K562 (cell line): ENCODE results near the gene MEF2D. TPM values are rescaled to one million over a fixed set of nuclear protein-coding genes. Genes with fewer than 3 reads are reported as not detected.
A peak's percentile ranks its signal among the peaks of the same experiment; 100 is the strongest.

Source experiments
- BDP1 ChIP-seq: IDR thresholded peaks from 3 replicates; pipeline ENCODE4 v1.6.1; 2011; ENCODE audit not compliant: insufficient read length, insufficient read depth
- CBX8 ChIP-seq: fragments of 200-600 bp; sonication (generic); IDR thresholded peaks from 2 replicates; pipeline ENCODE4 v1.6.1; 2012; ENCODE audit warnings: borderline replicate concordance, mixed run types, low read depth, mild to moderate bottlenecking, moderate library complexity, mixed read lengths, low read length, control low read depth, inconsistent platforms; ENCODE audit not compliant: poor library complexity, severe bottlenecking; ENCODE audit errors: extremely low read depth
- ELF2 ChIP-seq: fragments of 250-450 bp; sonication (Bioruptor Pico); IDR thresholded peaks from 2 replicates; pipeline ENCODE4 v1.5.0; 2021; ENCODE audit warnings: mild to moderate bottlenecking
- HNRNPLL ChIP-seq: fragments of 200-400 bp; formaldehyde crosslinking; IDR thresholded peaks from 2 replicates; pipeline ENCODE4 v1.6.1; 2017; ENCODE audit warnings: low read length, low read depth, mild to moderate bottlenecking; ENCODE audit not compliant: poor library complexity, severe bottlenecking
- TRIM25 ChIP-seq: fragments of 450-650 bp; IDR thresholded peaks from 2 replicates; pipeline ENCODE4 v1.7.0; 2016; ENCODE audit warnings: borderline replicate concordance
- ZNF444 ChIP-seq: fragments of 250-450 bp; sonication (Bioruptor Pico); IDR thresholded peaks from 2 replicates; pipeline ENCODE4 v1.4.0; 2020; ENCODE audit warnings: mild to moderate bottlenecking, moderate library complexity
- ZNF584 ChIP-seq: fragments of 200-800 bp; sonication (Bioruptor generic); IDR thresholded peaks from 2 replicates; pipeline ENCODE4 v1.6.1; 2016; ENCODE audit warnings: low read depth, mild to moderate bottlenecking, missing genetic modification characterization, missing compliant biosample characterization
- polyA plus RNA-seq, 8 experiments: library from polyadenylated mRNA; depleted of rRNA in 4 of 8; stranded (reverse) in 5 of 8; unstranded in 3 of 8; fragments of >200 nt; fragmentation: Nextera tagmentation in 2 of 8; fragmentation: Illumina TruSeq in 1 of 8; extraction: Ambion mirVana in 2 of 8; extraction: Trizol in 1 of 8; gene quantifications; 2 replicates each; pipeline versions ENCODE4 v1.2.1 to v1.2.3, GENCODE V29; 2011 to 2014; ENCODE audit warnings: inconsistent platforms in 1 of 8, missing spikeins in 1 of 8
- total RNA-seq, 7 experiments: library from RNA; depleted of rRNA in 6 of 7; stranded (reverse); fragments of >200 nt in 6 of 7; fragmentation: Illumina TruSeq in 2 of 7; extraction: Trizol in 2 of 7; gene quantifications; 2 replicates each; pipeline versions ENCODE4 v1.2.1 to v1.2.3, GENCODE V29; 2011 to 2021; ENCODE audit warnings: low replicate concordance in 1 of 7

MEF2D gene
- total and polyA plus RNA-seq, 9 of the 15 experiments (the other 6 are each of a cell fraction or from before 2014, with no cell fraction given) = 0.10 to 19.5 (median 2.6) TPM

- TF ChIP-seq ZNF584 (CRISPR knock-in tag) (no peak), ZNF444 (no peak), ELF2 (peak; percentile 32; the same call in 1 of the 2 replicates), CBX8 (no peak), TRIM25 (no peak), HNRNPLL (peak; percentile 19), BDP1 (no peak)
Observed at GRCh38 chr1:156500793-156501506, 375 bp upstream of the MEF2D start (continued).
